SK-N-MC (cell line): Measurements from ENCODE around the gene SLC9A9.

Experiments used
- DNase-seq: peaks from one replicate; pipeline ENCODE4 v3.0.0-alpha.2; 2011; ENCODE audit warnings: low read depth, low spot score
- H3K27ac ChIP-seq: fragments of 200-600 bp; sonication (generic); 2 replicates; pipeline ENCODE4 v1.5.1; 2016; ENCODE audit warnings: mixed run types
- H3K36me3 ChIP-seq: fragments of 200-600 bp; sonication (generic); 2 replicates; pipeline ENCODE4 v1.6.1; 2017; ENCODE audit warnings: antibody characterized with exemption, low read length, mixed read lengths; ENCODE audit not compliant: insufficient read depth
- H3K4me3 ChIP-seq: fragments of 200-600 bp; sonication (generic); 2 replicates; pipeline ENCODE4 v1.5.1; 2016
- H3K9ac ChIP-seq: fragments of 200-600 bp; sonication (generic); 2 replicates; pipeline ENCODE4 v1.8.0; 2017; ENCODE audit warnings: mixed run types, mixed read lengths; ENCODE audit not compliant: insufficient read length
- H3K9me3 ChIP-seq: fragments of 200-600 bp; sonication (generic); 2 replicates; pipeline ENCODE4 v1.6.1; 2017; ENCODE audit warnings: low read depth, mild to moderate bottlenecking, antibody characterized with exemption, low read length, moderate library complexity, mixed read lengths
- EZH2 ChIP-seq: fragments of 200-600 bp; sonication (generic); IDR thresholded peaks from one replicate; pipeline ENCODE4 v1.6.1; 2017; ENCODE audit warnings: antibody characterized with exemption
- FOXP2 ChIP-seq: optimal IDR thresholded peaks from 2 replicates; pipeline ENCODE3; 2011; ENCODE audit warnings: mild to moderate bottlenecking, moderate library complexity; ENCODE audit not compliant: insufficient read depth; ENCODE audit errors: extremely low read length, control extremely low read depth
- POLR2AphosphoS5 ChIP-seq: IDR thresholded peaks from 2 replicates; pipeline ENCODE4 v1.6.1; 2012; ENCODE audit warnings: mild to moderate bottlenecking, low read depth, low read length, borderline replicate concordance

Gene SLC9A9

DNA sequence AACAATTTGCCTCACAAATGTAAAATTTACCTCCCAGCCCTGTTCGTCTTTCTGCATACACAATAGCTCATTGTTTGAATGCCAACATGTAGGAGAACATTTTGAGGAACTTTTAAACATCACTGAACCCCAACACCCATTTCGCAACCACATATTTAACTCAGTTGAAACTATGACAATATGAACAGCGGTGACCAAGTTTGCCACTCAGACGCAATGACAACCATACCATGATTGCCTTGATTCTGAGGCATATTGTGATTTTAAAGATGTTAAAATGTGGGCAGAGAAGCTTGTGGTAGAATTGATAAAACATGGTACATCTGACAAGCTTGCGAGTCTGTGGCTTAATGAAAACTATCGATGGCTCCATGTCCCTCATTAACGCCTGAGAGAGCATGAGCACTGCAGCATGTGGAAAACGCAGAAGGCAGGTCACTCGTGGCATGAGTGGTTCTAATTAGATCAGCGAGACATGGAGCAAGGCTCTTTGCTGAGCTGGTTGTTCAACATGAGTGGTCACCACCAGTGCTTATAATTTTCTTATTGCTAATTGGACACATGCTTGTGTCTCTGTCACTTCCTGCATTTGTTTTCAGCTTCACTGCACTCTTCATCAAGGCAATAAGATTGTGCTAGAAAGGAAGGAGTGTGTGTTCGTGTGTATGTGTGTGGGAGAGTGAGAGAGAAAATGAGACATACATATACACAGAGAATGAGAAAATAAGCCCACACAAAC, 611.9 kb downstream of the SLC9A9 start:
- DNase-seq = no peak
- no peaks in the 10 kb centered on the region for H3K9me3 ChIP-seq
- TF ChIP-seq FOXP2 (no peak), POLR2AphosphoS5 (no peak), EZH2 (no peak)
- no peak overlapping the region for H3K4me3 ChIP-seq
- H3K9ac ChIP-seq = no peak overlapping the region
- no peak overlapping the region for H3K27ac ChIP-seq
- no peaks in the 10 kb centered on the region for H3K36me3 ChIP-seq

GRCh38 chr3:143235614-143236204, 612.6 kb downstream of the SLC9A9 start:
- Histone ChIP-seq H3K36me3 (no peaks in the 10 kb centered on the region), H3K27ac (no peak overlapping the region), H3K4me3 (no peak overlapping the region), H3K9me3 (no peaks in the 10 kb centered on the region), H3K9ac (no peak overlapping the region)
- no peak for DNase-seq
- TF ChIP-seq FOXP2 (no peak), EZH2 (no peak), POLR2AphosphoS5 (no peak)

GRCh38 chr3:143234526-143234925, 613.7 kb downstream of the SLC9A9 start:
- Histone ChIP-seq H3K9ac (no peak overlapping the region), H3K9me3 (no peaks in the 10 kb centered on the region), H3K36me3 (no peaks in the 10 kb centered on the region), H3K4me3 (no peak overlapping the region), H3K27ac (no peak overlapping the region)
- no peak for DNase-seq
- no peak for TF ChIP-seq POLR2AphosphoS5
- no peak for TF ChIP-seq FOXP2
- no peak for TF ChIP-seq EZH2

- Histone ChIP-seq H3K9ac (no peak overlapping the region), H3K36me3 (no peaks in the 10 kb centered on the region), H3K4me3 (no peak overlapping the region), H3K9me3 (no peaks in the 10 kb centered on the region), H3K27ac (no peak overlapping the region)
- DNase-seq = no peak
- TF ChIP-seq POLR2AphosphoS5 = no peak
- TF ChIP-seq EZH2 = no peak
- no peak for TF ChIP-seq FOXP2
Measured at GRCh38 chr3:143232981-143233380, 615.3 kb downstream of the SLC9A9 start.

GRCh38 chr3:143228405-143228804, 619.9 kb downstream of the SLC9A9 start:
- H3K4me3 ChIP-seq = no peak overlapping the region
- H3K27ac ChIP-seq = no peak overlapping the region
- DNase-seq = no peak
- no peaks in the 10 kb centered on the region for H3K9me3 ChIP-seq
- no peak overlapping the region for H3K9ac ChIP-seq
- no peaks in the 10 kb centered on the region for H3K36me3 ChIP-seq
- no peak for TF ChIP-seq EZH2
- TF ChIP-seq POLR2AphosphoS5 = no peak
- no peak for TF ChIP-seq FOXP2

DNA sequence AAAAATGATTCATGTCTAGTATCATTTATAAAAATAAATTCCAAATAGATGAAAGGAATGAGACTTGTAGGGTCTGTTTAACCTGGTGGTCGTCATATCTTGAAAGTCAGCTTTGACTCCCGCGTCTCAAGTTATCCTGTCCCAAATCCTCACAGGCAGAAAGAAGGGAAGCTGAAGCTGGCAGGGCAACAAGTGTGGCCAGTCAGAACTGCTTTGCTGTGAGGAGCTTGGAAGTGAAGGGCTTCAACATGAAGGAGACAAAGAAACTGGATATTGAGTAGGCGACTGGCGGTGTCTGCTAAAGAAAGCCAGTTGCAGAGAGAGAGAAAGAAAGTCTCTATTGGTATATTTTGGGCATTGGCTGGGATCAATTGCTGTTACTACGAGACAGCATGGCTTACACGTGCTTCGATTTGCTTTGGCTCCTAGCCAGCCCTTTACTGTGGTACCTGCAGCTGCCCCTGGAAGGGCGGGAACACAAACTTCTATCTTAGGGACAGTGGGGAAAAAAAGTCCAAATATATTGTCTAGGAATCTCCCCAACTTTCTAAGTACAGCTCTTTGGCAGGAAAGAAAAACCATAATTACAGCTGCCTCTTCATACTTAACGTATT, 621.5 kb downstream of the SLC9A9 start:
- no peak for TF ChIP-seq FOXP2
- no peak for TF ChIP-seq EZH2
- TF ChIP-seq POLR2AphosphoS5 = no peak
- Histone ChIP-seq H3K36me3 (no peaks in the 10 kb centered on the region), H3K9ac (no peak overlapping the region), H3K9me3 (no peaks in the 10 kb centered on the region), H3K27ac (no peak overlapping the region), H3K4me3 (no peak overlapping the region)
- DNase-seq = no peak

DNA sequence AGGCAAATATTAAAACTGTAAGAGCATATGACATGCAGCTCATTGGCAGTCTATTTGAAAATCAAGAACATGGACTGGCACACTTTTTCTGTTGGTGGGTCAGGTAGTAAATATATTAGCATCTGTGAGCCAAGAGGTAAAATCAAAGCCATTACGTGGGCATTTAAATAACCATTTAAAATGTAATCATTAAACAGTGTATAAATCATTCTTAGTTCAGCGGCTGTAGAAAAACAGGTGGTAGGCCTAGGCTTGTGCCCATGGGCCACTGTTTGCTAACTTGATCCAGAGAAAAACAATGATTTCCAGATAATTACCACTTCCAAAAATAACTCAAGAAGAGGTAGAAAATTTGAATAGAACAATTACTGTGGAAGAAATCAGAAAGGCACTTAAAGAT, 623.6 kb downstream of the SLC9A9 start:
- Histone ChIP-seq H3K9me3 (no peaks in the 10 kb centered on the region), H3K9ac (no peak overlapping the region), H3K4me3 (no peak overlapping the region), H3K36me3 (no peaks in the 10 kb centered on the region), H3K27ac (no peak overlapping the region)
- no peak for DNase-seq
- TF ChIP-seq FOXP2 (no peak), POLR2AphosphoS5 (no peak), EZH2 (no peak)

- DNase-seq = no peak
- no peak overlapping the region for H3K9ac ChIP-seq
- H3K4me3 ChIP-seq = no peak overlapping the region
- H3K36me3 ChIP-seq = no peaks in the 10 kb centered on the region
- no peak for TF ChIP-seq FOXP2
- TF ChIP-seq EZH2 = no peak
- TF ChIP-seq POLR2AphosphoS5 = no peak
- no peak overlapping the region for H3K27ac ChIP-seq
- no peaks in the 10 kb centered on the region for H3K9me3 ChIP-seq
Measured at GRCh38 chr3:143222981-143223380, 625.3 kb downstream of the SLC9A9 start.
